HG03108 (cell line): ENCODE results near the gene CCDC92B.
"Not testable (repeated sequence)": the region's sequence is repeated elsewhere in the genome, so short reads cannot be mapped to it uniquely, and the experiment has no call there.

Source experiments
- ATAC-seq: cut with Tn5 transposase; IDR thresholded peaks from one replicate; pipeline ENCODE4 v1.9.1; 2021; ENCODE audit warnings: moderate library complexity; ENCODE audit not compliant: unreplicated experiment

CCDC92B gene

DNA sequence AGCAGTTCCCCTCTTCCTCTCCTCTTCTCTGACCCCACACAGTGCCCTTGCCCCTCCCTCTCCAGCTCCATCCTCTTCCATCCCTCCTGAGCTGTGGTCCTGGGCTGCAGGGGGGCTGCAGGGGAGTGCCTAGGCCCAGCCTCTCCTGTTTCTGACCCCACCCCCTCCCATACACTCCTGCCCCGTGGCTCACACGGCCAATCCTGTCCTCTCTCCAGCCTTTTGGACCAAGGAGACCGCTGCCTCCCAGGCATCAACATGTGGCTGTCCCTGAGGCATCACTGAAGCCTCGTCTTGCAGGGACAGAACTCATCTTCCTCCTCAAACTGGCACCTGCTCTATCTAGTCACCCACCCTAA lies 44.6 kb downstream of the CCDC92B start:
- ATAC-seq = no peak

- no peak for ATAC-seq
Observed at GRCh38 chr17:2704031-2704889, 45.2 kb downstream of the CCDC92B start.

GRCh38 chr17:2703606-2704005 lies 45.8 kb downstream of the CCDC92B start:
- ATAC-seq = no peak

- ATAC-seq = no peak
Observed at GRCh38 chr17:2703181-2703580, 46.3 kb downstream of the CCDC92B start.

DNA sequence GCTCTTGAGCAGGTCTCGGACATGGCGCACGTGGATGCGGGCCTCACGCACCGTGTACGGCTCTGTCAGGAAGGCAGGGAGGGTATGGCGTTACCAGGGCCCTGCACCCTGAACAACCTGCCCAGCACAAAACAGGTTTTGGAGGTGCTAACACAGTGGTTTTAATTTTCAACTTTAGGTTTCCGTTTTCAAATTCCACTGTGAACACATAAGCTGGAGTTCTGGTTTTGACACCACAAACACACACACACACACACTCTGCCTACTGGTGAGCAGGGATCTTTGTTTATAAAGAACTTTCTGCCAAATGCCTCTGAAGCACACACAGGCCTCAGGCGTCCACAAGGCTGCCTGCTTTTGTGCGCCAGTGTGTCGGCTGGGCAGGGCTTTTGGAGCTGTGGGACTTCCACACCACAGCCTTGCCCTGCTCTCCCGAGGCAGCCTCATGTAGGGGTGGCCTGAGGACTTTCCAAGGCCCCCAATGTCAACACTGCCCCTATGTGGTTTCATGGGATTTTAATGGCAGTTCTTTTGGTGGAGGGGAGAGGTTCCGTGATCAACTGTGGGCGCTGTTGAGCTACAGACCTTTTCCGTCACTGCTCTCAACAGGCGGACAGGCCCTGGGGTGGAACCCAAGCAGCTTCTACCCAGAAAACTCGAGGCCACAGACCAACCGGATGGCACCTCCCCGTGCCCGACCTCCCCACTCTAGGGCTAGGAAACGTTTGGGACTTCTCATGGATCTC lies 47.3 kb downstream of the CCDC92B start:
- no peak for ATAC-seq

DNA sequence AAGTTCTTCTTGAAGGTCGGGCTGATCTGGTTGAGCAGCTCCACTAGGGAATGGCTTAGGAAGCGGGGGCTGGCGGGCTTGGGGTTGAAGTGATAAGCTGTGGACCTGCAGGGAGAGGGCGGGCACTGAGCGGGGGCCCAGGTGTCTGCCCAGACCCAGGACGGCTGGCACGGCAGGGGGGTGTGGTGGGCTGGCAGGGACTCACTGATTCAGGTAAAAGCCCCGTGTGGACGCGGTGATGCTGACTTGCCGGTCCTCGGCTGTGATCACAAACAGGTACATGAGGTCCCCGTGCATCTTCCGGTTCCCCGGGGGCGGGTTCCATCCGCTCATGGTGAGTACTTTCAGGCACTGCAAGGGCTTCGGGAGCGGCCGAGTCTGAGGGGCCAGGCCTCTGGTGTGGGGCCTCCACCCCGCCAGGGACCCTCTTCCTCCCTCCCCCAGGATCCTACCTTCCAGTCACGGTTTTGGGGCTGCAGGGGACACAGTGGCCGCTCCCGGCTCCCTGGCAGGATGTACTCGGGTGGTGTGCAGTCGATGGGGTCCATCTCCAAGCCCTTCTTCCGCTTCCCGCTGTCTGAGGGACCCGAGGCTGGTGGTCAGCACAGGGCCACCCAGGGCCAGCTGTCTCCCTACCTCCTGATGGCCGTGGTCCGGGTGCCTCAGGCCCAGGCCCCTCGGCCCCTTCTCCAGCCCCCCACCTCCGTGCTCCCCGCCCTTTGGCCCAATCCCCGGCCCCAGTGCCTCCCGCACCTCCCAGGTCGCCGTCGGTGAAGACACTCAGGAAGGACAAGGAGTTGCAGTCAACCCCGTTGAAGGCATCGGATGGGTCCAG lies 48.1 kb downstream of the CCDC92B start:
- ATAC-seq = no peak

DNA sequence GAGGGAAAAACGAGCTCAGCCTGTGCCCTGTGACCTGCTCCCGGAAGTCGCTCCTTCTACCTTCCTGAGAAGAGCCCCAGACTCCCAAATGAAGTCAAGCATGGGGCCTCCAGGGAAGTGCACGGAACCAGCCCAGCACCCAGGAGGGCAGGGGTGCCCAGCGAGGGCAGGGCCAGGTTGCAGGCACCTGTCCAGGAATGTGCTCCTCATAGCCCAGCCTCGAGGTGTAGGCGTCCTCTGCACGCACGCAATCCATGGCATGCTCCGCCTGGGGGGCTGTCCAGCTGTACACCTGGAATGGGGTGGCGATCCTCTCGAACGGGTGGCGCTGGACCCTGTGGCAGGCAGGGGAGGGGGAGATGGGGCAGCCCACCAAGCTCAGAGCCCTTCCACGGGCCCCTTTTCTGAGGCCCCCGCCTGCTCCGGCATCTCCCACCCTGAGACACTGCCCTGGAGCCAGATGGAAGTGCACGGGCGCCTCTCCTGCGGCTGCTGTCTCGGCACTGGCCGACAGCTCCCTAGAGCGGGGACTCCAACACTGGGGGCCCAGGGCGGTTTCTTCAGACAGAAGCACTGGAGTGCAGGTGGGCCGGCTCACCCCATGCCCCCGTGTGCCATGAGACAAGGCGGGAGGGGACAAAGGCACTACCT lies 48.8 kb downstream of the CCDC92B start:
- ATAC-seq = no peak

DNA sequence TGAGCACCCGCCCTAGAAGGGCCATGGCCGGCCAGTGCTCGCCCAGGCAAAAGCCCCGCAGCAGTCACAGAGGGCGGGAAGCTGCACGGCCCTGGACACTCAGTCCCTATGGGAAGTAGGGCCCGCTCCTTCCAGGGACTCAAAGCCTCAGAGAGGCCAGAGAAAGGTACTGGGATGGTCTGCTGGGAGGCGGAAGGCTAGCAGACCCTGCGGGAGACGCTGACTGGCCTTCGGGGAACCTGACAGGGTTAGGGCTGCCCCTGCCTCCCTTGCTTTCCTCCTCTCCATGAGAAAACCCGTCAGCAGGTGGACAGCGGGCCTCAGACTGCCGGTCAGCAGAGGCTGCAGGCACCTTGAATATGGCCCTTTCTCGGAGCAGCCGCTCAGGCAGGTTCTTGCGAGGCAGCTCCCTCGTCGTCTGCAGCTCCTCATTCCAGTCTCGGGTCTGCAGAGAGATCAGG lies 49.4 kb downstream of the CCDC92B start:
- no peak for ATAC-seq

DNA sequence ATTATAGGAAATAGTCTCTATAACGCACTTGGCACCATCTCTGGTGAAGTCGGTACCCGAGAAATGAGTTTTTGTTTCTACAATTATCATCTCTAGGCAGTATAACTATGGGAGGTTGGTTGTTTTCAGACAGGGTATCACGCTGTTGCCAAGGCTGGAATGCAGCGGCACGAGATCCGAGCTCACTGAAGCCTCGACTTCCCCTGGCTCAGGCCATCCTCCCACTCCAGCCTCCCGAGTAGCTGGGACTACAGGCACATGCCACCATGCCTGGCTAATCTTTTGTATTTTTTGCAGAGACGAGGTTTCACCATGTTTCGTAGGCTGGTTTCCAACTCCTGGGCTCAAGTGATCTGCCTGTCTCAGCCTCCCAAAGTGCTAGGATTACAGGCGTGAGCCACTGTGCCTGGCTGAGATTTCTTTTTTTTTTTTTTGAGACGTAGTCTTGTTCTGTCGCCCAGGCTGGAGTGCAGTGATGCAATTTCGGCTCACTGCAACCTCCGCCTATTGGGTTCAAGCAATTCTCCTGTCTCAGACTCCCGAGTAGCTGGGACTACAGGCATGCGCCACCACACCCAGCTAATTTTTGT lies 50.1 kb downstream of the CCDC92B start:
- not testable (repeated sequence) for ATAC-seq

DNA sequence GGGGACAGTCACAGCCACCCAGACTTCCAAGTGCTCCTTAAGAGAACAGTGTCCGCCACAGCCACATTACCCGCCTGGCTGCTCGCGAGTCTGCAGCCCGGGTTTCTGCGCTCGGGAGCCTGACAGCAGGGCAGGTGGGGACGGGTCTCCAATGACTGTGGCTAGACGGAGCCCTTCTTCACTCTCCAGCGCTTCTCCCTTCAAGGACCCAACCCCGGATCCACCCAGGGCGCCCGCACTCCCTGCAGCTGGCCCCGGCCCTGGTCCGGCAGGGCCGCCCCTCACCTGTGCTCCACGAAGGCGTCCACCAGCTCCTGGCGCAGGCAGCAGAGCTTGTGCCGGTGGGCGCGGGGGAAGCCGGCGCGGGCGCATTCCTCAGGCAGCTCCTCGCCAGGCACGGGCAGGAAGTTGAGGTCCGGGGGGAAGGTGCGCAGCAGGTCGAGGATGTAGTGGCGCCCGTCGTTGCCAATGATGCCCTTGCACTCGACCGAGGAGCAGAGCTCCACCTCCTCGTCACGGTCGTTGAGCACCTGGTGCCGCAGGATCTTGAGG lies 51.8 kb downstream of the CCDC92B start:
- no peak for ATAC-seq

DNA sequence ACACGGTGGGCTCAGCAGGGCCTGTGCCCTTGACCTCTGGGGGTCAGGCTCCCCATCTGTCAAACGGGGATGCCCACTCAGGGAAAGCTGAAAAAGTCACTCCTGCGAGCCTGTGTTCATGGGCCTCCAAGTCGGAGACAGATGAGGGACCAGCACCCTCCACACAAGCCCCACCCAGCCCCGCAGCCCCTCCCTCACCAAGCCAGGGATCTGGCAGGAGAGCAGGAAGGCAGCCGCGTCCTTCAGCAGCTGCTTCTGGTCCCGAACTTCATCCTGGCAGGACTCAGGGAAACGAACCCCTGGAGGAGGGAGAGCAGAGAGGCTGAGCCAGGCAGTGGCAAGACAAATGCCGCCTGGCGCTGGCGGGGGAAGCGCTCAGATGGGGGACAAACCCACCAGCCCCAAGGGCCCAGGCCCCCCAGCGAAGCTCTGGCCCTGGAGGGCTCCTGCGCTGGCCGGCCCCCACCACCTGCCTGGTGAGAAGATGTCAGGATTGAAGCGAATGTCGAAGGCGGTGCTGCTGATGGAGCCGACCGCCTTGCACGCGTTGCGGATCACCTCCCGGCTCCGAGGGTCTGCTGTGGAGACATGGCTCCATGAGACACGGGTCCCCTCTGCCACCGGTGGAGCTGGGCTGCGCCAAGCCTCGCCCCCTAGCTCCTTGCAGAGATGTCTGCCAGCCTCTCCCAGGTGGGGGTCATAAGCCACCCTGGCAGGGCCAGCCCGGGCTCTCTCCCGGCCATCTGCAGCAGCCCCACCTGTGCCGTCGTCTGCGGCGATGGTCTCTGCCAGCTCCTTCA lies 53.3 kb downstream of the CCDC92B start:
- no peak for ATAC-seq

GRCh38 chr17:2695243-2695960 lies 54.0 kb downstream of the CCDC92B start:
- ATAC-seq = no peak

DNA sequence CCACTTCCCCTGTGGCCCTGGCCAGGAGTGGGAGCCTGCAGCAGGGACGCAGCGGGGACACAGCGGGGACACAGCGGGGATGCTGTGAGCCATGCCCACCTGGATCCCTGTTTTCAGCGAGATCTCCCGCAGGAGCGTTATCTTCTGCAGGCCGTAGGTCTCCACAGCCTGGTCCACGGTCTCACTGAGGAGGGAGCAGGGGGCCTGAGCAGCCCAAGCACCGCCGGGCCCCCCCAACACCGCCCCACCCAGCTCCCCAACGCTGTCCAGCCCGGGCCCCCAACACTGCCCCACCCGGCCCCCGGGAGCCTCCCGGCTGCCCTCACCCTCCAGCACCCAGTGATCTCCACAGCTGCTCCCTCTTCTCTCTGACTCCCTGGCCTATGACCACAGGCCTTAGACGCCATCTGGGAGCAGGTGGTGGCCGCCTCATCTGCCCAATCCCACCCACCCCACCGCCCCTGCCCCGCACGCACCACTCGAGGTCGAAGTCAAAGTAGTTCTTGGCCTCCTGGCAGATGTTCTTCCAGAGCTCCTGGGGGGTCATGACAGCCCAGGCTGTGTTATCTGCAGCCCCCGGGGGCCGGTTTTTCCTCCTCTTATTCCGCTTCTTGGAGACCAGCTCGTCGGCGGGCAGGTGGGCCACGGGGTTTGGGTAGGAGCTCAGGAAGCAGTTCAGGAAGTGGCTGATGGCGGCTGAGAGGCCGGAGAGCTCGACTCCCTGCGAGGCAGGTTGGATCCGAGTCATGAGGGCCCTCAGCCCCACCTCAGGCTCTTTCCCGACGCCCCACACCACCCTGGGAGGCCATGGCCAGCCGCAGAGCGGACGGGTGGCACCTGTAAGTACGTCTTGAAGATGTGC lies 54.8 kb downstream of the CCDC92B start:
- ATAC-seq = no peak

- no peak for ATAC-seq
Observed at GRCh38 chr17:2693561-2694380, 55.7 kb downstream of the CCDC92B start.

DNA sequence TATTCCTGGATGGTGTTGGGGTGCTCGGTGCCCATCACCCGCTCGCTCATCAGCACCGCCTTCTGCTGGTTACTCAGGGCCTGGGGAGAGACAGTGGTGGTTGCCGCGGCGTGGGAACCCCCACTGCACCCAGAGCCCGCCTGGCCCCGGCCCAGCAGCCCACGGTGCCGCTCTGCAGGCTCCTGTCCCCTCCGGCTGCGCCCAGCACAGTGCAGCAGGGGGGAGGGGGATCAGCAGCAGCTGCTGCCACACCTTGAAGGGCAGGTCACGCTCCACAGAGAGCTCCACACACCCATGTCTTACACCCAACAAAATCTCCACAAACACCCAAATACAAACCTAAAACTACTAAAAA lies 56.7 kb downstream of the CCDC92B start:
- ATAC-seq = no peak

GRCh38 chr17:2691965-2692780 lies 57.3 kb downstream of the CCDC92B start:
- no peak for ATAC-seq
